Fibroblast of pulmonary artery (primary cell): ENCODE results near the gene AP3D1.

Experiments
- DNase-seq: peaks from one replicate; pipeline ENCODE4 v3.0.0-alpha.2; 2010; ENCODE audit warnings: low read depth
- H3K4me3 ChIP-seq: replicated peaks from 2 replicates; pipeline ENCODE4 v1.5.1; 2011; ENCODE audit warnings: low read depth, mild to moderate bottlenecking, control low read depth, low read length, moderate library complexity
- CTCF ChIP-seq: IDR thresholded peaks from 2 replicates; pipeline ENCODE4 v1.5.1; 2011; ENCODE audit warnings: mild to moderate bottlenecking, control low read depth, low read length, inconsistent platforms; ENCODE audit errors: missing control alignments

The AP3D1 gene

DNA sequence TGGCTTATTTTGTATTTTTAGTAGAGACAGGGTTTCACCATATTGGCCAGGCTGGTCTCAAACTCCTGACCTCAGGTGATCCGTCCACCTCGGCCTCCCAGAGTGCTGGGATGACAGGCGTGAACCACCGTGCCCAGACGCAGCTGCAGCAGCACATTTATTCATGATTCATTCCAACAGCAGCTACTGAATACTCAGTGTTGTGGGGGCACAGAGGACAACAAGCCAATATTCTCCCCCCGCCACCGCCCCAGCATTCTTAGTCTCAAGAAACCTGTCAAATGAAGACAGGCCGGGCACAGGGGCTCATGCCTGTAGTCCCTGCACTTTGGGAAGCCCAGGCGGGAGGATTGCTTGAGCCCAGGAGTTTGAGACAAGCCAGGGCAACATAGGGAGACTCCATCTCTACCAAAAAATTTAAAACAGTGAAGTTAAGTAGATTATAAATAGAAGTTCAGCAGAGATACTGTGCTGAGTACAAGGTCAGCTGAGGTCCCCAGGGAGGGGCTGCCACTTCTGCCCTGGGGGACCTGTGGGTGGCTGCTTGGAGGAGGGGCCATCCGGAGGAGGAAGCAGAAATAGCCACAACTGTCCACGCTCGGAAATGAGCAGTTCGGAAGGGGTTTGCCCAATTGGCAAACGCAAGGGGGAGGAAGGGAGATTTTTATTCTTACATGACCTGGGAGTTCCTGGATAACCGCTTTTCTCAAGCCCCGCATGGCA, 16.7 kb upstream of the AP3D1 start:
- no peak for TF ChIP-seq CTCF
- peak overlapping the region; percentile 21 for H3K4me3 ChIP-seq
- peak; percentile 62 for DNase-seq

- no peak overlapping the region for H3K4me3 ChIP-seq
- peak; percentile 67 for DNase-seq
- TF ChIP-seq CTCF = no peak
These were observed 15.7 kb upstream of the AP3D1 start for GRCh38 chr19:2166741-2167738.

DNA sequence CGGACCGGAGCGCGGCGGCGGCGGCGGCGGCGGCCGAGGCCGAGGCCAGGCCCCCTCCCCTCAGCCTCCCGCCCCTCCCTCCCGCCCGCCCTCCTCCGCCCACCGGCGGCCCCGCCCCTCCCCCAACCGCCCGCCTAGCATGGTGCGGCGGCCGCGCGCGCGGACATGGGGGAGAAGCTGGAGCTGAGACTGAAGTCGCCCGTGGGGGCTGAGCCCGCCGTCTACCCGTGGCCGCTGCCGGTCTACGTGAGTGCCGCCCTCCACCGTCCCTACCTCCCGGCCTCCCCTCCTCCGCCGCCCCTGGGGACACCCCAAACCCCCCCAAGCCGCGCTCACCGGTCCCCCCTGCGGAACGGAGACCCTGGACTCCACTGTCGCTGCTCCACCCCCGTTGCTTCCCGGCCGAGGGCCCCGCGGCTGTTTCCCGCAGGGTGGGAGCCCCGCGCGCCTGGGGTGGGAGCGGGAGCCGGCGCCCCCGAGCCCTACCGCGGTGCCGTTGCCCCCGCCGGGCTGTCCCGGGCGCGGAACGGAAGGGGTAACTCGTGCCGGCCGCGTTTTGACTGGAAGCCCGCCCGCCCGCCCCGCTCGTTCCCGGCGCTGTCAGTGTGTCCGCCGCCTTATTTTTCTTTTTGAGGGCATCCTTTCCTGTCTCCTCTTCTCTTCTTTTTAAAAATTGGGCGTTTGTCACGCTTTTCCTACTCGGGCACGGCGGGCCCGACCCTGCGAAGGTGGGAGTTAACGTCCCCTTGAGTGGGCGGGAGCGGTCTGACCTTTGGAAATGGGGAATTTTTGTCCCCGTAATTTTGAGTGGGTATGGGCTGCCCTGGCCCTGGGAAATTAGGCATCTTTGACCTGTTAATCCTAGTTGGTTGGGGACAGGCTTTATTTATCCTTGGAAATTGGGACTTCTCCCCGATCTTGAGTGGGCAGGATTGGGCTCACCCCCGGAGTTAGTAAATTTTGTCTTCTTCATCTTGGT, 12.9 kb upstream of the AP3D1 start:
- H3K4me3 ChIP-seq = peak overlapping the region; percentile 78
- DNase-seq = no peak
- TF ChIP-seq CTCF = no peak

DNA sequence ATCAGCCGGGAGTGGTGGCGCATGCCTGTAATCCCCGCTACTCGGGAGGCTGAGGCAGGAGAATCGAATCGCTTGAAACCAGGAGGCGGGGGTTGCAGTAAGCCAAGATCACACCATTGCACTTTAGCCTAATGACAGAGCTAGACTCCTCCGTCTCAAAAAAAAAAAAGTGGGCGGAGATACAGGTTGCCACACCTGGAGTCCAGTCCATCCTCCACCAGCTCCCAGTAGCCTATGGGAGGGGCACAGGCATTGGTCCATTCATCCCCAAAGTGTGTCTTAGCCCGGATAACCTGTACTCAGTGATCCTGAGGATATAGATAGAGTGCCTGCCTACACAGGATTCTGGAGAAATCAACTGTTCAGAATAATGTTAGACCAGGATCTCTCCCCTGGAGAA, 9.0 kb upstream of the AP3D1 start:
- no peak overlapping the region for H3K4me3 ChIP-seq
- no peak for DNase-seq
- TF ChIP-seq CTCF = no peak

DNA sequence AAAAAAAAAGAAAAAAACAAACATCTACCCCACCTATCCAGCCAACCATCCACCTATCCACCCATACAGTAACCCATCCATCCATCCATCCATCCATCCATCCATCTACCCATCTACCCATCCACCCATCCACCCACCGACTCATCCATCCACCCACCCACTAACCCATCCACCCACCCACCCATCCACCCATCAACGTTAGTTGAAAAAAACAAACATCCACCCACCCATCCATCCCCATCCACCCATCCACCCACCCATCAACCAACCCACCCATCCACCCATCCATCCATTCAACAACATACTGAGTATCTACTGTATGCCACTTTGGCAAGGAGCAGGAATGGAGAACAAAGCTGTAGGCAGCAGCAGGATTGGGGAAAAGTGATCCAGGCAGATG, 6.1 kb upstream of the AP3D1 start:
- TF ChIP-seq CTCF = no peak
- no peak for DNase-seq
- H3K4me3 ChIP-seq = no peak overlapping the region

- TF ChIP-seq CTCF = no peak
- H3K4me3 ChIP-seq = no peak overlapping the region
- no peak for DNase-seq
These were observed 3.3 kb upstream of the AP3D1 start for GRCh38 chr19:2154587-2155075.
